Stimulated activated CD4-positive, alpha-beta T cell treated with anti-CD3 and anti-CD28 coated beads, Interleukin-12 subunit alpha, Interleukin-12 subunit beta, amount 100 ng/mL, for 48 hours (primary cell): ENCODE data around the gene SLC35A2.
"Not testable (repeated sequence)": the region's sequence is repeated elsewhere in the genome, so short reads cannot be mapped to it uniquely, and the experiment has no call there.

ENCODE experiments used
- DNase-seq, 3 donors: peaks; one replicate each; pipeline ENCODE4 v3.0.0-alpha.2; 2020; ENCODE audit warnings: low read depth in 2 of 3, low spot score in 1 of 3

SLC35A2 gene

GRCh38 chrX:48854121-48854804 is 57.2 kb downstream of the SLC35A2 start:
- DNase-seq: not testable (repeated sequence)

- not testable (repeated sequence) for DNase-seq
Measured at GRCh38 chrX:48853494-48853893, 58.0 kb downstream of the SLC35A2 start.
